HG03432 (cell line): ENCODE measurements around the gene NFIA.
A peak's percentile ranks its signal among the peaks of the same experiment; 100 is the strongest.

ENCODE experiments used
- ATAC-seq: cut with Tn5 transposase; IDR thresholded peaks from one replicate; pipeline ENCODE4 v1.9.1; 2021; ENCODE audit warnings: mild to moderate bottlenecking, moderate library complexity; ENCODE audit not compliant: unreplicated experiment

NFIA gene

DNA sequence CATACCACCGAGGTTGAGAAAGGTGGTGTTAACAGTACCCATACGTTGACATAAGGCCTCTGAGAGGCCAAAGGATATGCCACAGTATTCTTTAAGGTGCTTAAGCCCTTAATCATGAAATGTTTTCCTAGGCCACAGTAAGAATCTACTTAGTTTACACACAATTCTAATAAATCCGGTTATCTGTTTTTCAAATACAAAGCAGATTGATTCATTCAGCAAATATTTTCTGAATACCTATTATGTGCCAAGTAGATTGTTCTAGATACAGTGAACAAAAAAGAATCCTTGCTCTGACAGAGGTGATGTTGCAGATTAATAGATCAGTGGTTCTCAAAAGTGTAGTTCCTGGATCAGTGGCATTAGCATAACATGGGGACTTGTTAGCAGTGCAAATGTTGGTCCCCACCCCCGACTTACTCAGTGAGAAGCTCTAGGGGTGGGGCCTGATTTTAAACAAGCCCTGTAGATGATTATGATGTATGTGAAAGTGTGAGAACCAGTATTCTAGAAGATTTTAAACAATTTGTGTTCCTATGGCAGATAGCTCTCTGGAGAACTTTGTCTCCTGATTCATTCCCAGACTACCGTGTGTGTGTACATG lies 61.6 kb downstream of the NFIA start:
- ATAC-seq: no peak

GRCh38 chr1:61149010-61149860 lies 66.9 kb downstream of the NFIA start:
- no peak for ATAC-seq

GRCh38 chr1:61151565-61151964 lies 69.2 kb downstream of the NFIA start:
- ATAC-seq: no peak

GRCh38 chr1:61152066-61152465 lies 69.7 kb downstream of the NFIA start:
- ATAC-seq: no peak

- ATAC-seq: no peak
Observed at GRCh38 chr1:61152469-61153105, 70.2 kb downstream of the NFIA start.

DNA sequence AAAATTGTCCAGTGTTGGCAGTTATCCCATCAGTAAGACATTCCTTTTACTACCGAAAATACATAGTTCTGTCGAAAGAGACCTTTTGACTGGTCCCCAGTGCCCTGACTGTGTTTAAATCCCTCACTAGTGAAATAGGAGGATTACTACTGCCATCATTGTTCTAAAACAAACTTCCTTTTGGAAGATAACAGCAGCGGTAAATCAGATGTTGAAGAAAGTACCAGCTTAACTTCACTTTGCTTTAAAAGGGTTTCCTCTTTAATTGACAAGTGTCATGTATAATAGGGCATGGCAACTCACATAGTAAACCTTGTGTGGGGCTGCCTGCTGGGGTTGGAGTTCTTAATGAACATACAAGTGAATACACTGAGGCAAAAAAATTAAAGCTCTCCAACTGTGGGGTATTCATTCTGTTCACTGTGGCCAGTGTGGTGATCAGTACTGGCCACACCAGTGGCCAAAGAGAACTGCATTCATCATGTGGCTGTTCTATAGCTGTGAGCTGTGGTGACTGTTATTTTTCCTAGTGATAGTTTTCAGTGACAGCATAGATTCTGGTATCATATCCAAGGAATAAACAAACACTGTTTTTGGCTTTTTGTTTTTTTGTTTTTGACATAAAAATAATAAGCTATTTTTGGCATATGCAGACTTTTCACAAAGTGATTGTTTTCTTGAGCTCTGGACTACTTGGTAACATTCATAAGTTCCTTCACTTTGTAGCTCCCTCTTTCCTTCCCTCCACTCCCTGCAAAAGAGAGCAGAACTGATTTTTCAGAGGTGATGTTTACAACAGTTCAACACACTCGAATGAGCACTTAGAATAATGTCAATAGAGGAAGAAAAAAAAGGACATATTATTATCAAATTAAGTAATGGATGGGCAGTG lies 74.5 kb downstream of the NFIA start:
- ATAC-seq: no peak

DNA sequence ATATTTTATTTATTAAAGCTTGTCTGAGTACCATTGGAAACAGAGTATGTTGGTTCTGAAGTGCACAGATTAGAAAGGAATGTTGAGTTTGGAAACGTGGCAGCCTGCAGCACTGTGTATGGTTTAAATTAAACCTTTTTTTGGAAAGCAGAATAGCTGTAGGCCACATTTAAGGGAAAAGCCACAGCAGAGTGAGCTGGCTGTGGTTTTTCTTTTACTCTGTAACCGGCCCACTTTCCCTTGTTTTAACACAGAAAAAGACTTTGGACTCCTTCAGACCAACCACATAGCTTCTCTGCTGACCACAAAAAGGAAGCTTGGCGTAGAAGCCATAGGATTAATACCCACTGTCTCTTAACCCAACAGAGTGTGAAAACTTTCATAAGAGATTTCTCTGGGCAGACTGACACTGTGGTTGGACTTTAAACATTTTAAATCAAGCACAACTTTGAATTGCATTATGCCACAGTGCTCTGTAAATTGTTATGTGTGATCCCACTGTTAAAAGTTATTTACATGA lies 75.2 kb downstream of the NFIA start:
- peak; percentile 47 for ATAC-seq

GRCh38 chr1:61158591-61158990 lies 76.2 kb downstream of the NFIA start:
- no peak for ATAC-seq

DNA sequence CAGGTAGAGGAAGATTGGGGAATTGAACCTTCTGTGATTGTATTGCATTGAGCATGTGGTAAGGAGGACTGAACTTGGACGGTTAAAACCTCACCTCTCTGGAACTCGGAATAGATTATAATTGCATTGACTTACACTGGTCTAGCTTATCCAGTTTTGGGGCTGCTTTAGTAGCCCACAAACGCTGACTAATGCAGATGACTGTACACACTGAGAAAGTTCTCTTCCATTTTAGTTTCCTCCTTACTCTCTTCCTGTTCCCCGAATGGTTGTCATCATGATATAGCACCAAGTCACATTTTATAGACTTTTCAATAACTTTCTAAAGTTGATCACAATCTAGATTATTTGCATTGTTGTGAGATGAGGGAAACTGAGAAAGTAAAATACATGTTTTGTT lies 78.2 kb downstream of the NFIA start:
- ATAC-seq: no peak

GRCh38 chr1:61162520-61163258 lies 80.3 kb downstream of the NFIA start:
- no peak for ATAC-seq

GRCh38 chr1:61163355-61163754 lies 81.0 kb downstream of the NFIA start:
- no peak for ATAC-seq

- ATAC-seq: no peak
Observed at GRCh38 chr1:61165402-61165801, 83.0 kb downstream of the NFIA start.

GRCh38 chr1:61167309-61167708 lies 84.9 kb downstream of the NFIA start:
- ATAC-seq: no peak

GRCh38 chr1:61169045-61169444 lies 86.7 kb downstream of the NFIA start:
- ATAC-seq: no peak

GRCh38 chr1:61169634-61170033 lies 87.3 kb downstream of the NFIA start:
- no peak for ATAC-seq

GRCh38 chr1:61170328-61171238 lies 88.2 kb downstream of the NFIA start:
- ATAC-seq: no peak

GRCh38 chr1:61171346-61171745 lies 89.0 kb downstream of the NFIA start:
- ATAC-seq: no peak

- ATAC-seq: no peak
Observed at GRCh38 chr1:61171974-61172373, 89.6 kb downstream of the NFIA start.

DNA sequence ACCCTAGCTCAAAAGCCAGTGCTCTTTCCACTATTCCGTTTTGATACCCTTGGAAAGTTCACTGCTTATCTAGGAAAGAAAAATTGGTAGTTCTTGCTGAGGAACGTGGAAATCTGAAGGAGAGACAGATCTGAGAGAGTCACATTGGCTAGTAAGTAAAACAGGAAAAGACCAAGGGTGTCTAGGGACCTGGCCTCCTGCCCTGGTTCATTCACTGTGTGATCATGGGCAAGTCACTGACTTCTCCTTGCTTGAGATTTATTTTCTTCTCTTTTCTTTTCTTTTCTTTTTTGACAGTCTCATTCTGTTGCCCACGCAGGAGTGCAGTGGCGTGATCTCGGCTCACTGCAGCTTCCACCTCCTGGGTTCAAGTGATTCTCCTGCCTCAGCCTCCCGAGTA lies 90.8 kb downstream of the NFIA start:
- ATAC-seq: no peak
